ENCODE measurements around the gene TRIM13.
"Not testable (repeated sequence)": the region's sequence is repeated elsewhere in the genome, so short reads cannot be mapped to it uniquely, and the experiment has no call there.

TRIM13 gene

GRCh38 chr13:49985129-49985528, 11.7 kb upstream of the TRIM13 start:
- no peak overlapping the region for H3K4me3 Mint-ChIP-seq
- peaks cover 2% of the 10 kb centered on the region for H3K4me1 Mint-ChIP-seq (ENCODE audit: low read depth)
- peaks cover 23% of the 10 kb centered on the region for H3K36me3 Mint-ChIP-seq (ENCODE audit: low read depth)
- H3K27me3 Mint-ChIP-seq (ENCODE audit: low read depth), result no peaks in the 10 kb centered on the region
- H3K9me3 Mint-ChIP-seq, result no peaks in the 10 kb centered on the region
- no peak overlapping the region for H3K27ac Mint-ChIP-seq

GRCh38 chr13:49986471-49986870, 10.4 kb upstream of the TRIM13 start:
- H3K27me3 Mint-ChIP-seq (ENCODE audit: low read depth), result no peaks in the 10 kb centered on the region
- no peak overlapping the region for H3K27ac Mint-ChIP-seq
- peaks cover 2% of the 10 kb centered on the region for H3K4me1 Mint-ChIP-seq (ENCODE audit: low read depth)
- no peaks in the 10 kb centered on the region for H3K9me3 Mint-ChIP-seq
- no peak overlapping the region for H3K4me3 Mint-ChIP-seq
- H3K36me3 Mint-ChIP-seq (ENCODE audit: low read depth), result peaks cover 23% of the 10 kb centered on the region

GRCh38 chr13:49990612-49991011, 6.2 kb upstream of the TRIM13 start:
- not testable (repeated sequence) for H3K4me3 Mint-ChIP-seq; H3K27me3 Mint-ChIP-seq (ENCODE audit: low read depth); H3K4me1 Mint-ChIP-seq (ENCODE audit: low read depth); H3K27ac Mint-ChIP-seq; H3K9me3 Mint-ChIP-seq
- H3K36me3 Mint-ChIP-seq (ENCODE audit: low read depth), result peaks cover 19% of the 10 kb centered on the region

GRCh38 chr13:49993111-49993510, 3.7 kb upstream of the TRIM13 start:
- Mint-ChIP-seq H3K4me1 (ENCODE audit: low read depth) (peaks cover 10% of the 10 kb centered on the region), H3K9me3 (no peaks in the 10 kb centered on the region), H3K27ac (no peak overlapping the region), H3K36me3 (ENCODE audit: low read depth) (peaks cover 20% of the 10 kb centered on the region), H3K4me3 (no peak overlapping the region), H3K27me3 (ENCODE audit: low read depth) (no peaks in the 10 kb centered on the region)

- Mint-ChIP-seq H3K9me3 (no peaks in the 10 kb centered on the region), H3K27ac (no peak overlapping the region), H3K4me1 (ENCODE audit: low read depth) (peaks cover 16% of the 10 kb centered on the region), H3K4me3 (no peak overlapping the region), H3K27me3 (ENCODE audit: low read depth) (no peaks in the 10 kb centered on the region), H3K36me3 (ENCODE audit: low read depth) (peaks cover 21% of the 10 kb centered on the region)
Observed at GRCh38 chr13:49993666-49994065, 3.2 kb upstream of the TRIM13 start.

- Mint-ChIP-seq H3K9me3 (no peaks in the 10 kb centered on the region), H3K36me3 (ENCODE audit: low read depth) (peaks cover 25% of the 10 kb centered on the region), H3K4me3 (peak overlapping the region; percentile 75), H3K27me3 (ENCODE audit: low read depth) (no peaks in the 10 kb centered on the region), H3K4me1 (ENCODE audit: low read depth) (peaks cover 26% of the 10 kb centered on the region), H3K27ac (peak overlapping the region; percentile 79)
Observed at GRCh38 chr13:49995625-49996101, 1.2 kb upstream of the TRIM13 start.

- peak overlapping the region; percentile 75 for H3K4me3 Mint-ChIP-seq
- H3K27me3 Mint-ChIP-seq (ENCODE audit: low read depth), result no peaks in the 10 kb centered on the region
- H3K36me3 Mint-ChIP-seq (ENCODE audit: low read depth), result peaks cover 25% of the 10 kb centered on the region
- H3K9me3 Mint-ChIP-seq, result no peaks in the 10 kb centered on the region
- peak overlapping the region; percentile 79 for H3K27ac Mint-ChIP-seq
- H3K4me1 Mint-ChIP-seq (ENCODE audit: low read depth), result peaks cover 28% of the 10 kb centered on the region
Observed at GRCh38 chr13:49996161-49996915, 504 bp upstream of the TRIM13 start.

- Mint-ChIP-seq H3K27me3 (ENCODE audit: low read depth) (no peaks in the 10 kb centered on the region), H3K36me3 (ENCODE audit: low read depth) (peaks cover 22% of the 10 kb centered on the region), H3K27ac (peak overlapping the region; percentile 84), H3K4me3 (peak overlapping the region; percentile 84), H3K9me3 (no peaks in the 10 kb centered on the region), H3K4me1 (ENCODE audit: low read depth) (peaks cover 33% of the 10 kb centered on the region)
Observed at GRCh38 chr13:49997955-49998354, 1.1 kb downstream of the TRIM13 start.

- Mint-ChIP-seq H3K4me1 (ENCODE audit: low read depth) (peaks cover 35% of the 10 kb centered on the region), H3K9me3 (no peaks in the 10 kb centered on the region), H3K4me3 (no peak overlapping the region), H3K36me3 (ENCODE audit: low read depth) (peaks cover 18% of the 10 kb centered on the region), H3K27me3 (ENCODE audit: low read depth) (no peaks in the 10 kb centered on the region), H3K27ac (no peak overlapping the region)
Observed at GRCh38 chr13:49998714-49999624, 2.1 kb downstream of the TRIM13 start.

- peaks cover 33% of the 10 kb centered on the region for H3K4me1 Mint-ChIP-seq (ENCODE audit: low read depth)
- no peaks in the 10 kb centered on the region for H3K9me3 Mint-ChIP-seq
- no peak overlapping the region for H3K27ac Mint-ChIP-seq
- no peaks in the 10 kb centered on the region for H3K27me3 Mint-ChIP-seq (ENCODE audit: low read depth)
- H3K4me3 Mint-ChIP-seq, result no peak overlapping the region
- peaks cover 29% of the 10 kb centered on the region for H3K36me3 Mint-ChIP-seq (ENCODE audit: low read depth)
Observed at GRCh38 chr13:50001287-50001686, 4.4 kb downstream of the TRIM13 start.

- Mint-ChIP-seq H3K9me3 (no peaks in the 10 kb centered on the region), H3K36me3 (ENCODE audit: low read depth) (peaks cover 33% of the 10 kb centered on the region), H3K27ac (no peak overlapping the region), H3K4me3 (no peak overlapping the region), H3K4me1 (ENCODE audit: low read depth) (peaks cover 15% of the 10 kb centered on the region), H3K27me3 (ENCODE audit: low read depth) (no peaks in the 10 kb centered on the region)
Observed at GRCh38 chr13:50006426-50007135, 9.7 kb downstream of the TRIM13 start.

GRCh38 chr13:50011461-50011860, 14.6 kb downstream of the TRIM13 start:
- H3K27ac Mint-ChIP-seq, result no peak overlapping the region
- H3K9me3 Mint-ChIP-seq, result no peaks in the 10 kb centered on the region
- H3K4me3 Mint-ChIP-seq, result no peak overlapping the region
- peaks cover 16% of the 10 kb centered on the region for H3K4me1 Mint-ChIP-seq (ENCODE audit: low read depth)
- H3K27me3 Mint-ChIP-seq (ENCODE audit: low read depth), result no peaks in the 10 kb centered on the region
- peaks cover 53% of the 10 kb centered on the region for H3K36me3 Mint-ChIP-seq (ENCODE audit: low read depth)

- Mint-ChIP-seq H3K4me1 (ENCODE audit: low read depth) (peaks cover 15% of the 10 kb centered on the region), H3K27ac (no peak overlapping the region), H3K4me3 (no peak overlapping the region), H3K27me3 (ENCODE audit: low read depth) (no peaks in the 10 kb centered on the region), H3K36me3 (ENCODE audit: low read depth) (peaks cover 51% of the 10 kb centered on the region), H3K9me3 (no peaks in the 10 kb centered on the region)
Observed at GRCh38 chr13:50012396-50013169, 15.7 kb downstream of the TRIM13 start.

GRCh38 chr13:50014386-50014785, 17.5 kb downstream of the TRIM13 start:
- no peak overlapping the region for H3K4me3 Mint-ChIP-seq
- H3K9me3 Mint-ChIP-seq, result no peaks in the 10 kb centered on the region
- H3K27me3 Mint-ChIP-seq (ENCODE audit: low read depth), result no peaks in the 10 kb centered on the region
- peaks cover 21% of the 10 kb centered on the region for H3K4me1 Mint-ChIP-seq (ENCODE audit: low read depth)
- H3K36me3 Mint-ChIP-seq (ENCODE audit: low read depth), result peaks cover 63% of the 10 kb centered on the region
- no peak overlapping the region for H3K27ac Mint-ChIP-seq
